HG03432 (cell line): ENCODE measurements around the gene LMF1.
"Not testable (repeated sequence)": the region's sequence is repeated elsewhere in the genome, so short reads cannot be mapped to it uniquely, and the experiment has no call there.

Experiments
- ATAC-seq: cut with Tn5 transposase; IDR thresholded peaks from one replicate; pipeline ENCODE4 v1.9.1; 2021; ENCODE audit warnings: mild to moderate bottlenecking, moderate library complexity; ENCODE audit not compliant: unreplicated experiment

The LMF1 gene

GRCh38 chr16:838741-839140 lies 132.0 kb downstream of the LMF1 start:
- ATAC-seq = no peak

- not testable (repeated sequence) for ATAC-seq
Measured at GRCh38 chr16:836822-837221, 134.0 kb downstream of the LMF1 start.

GRCh38 chr16:836221-836620 lies 134.6 kb downstream of the LMF1 start:
- no peak for ATAC-seq

GRCh38 chr16:835373-835772 lies 135.4 kb downstream of the LMF1 start:
- ATAC-seq = no peak

- no peak for ATAC-seq
Measured at GRCh38 chr16:833411-833810, 137.4 kb downstream of the LMF1 start.

GRCh38 chr16:832652-833336 lies 138.0 kb downstream of the LMF1 start:
- no peak for ATAC-seq

- no peak for ATAC-seq
Measured at GRCh38 chr16:831571-832413, 139.0 kb downstream of the LMF1 start.

GRCh38 chr16:830871-831570 lies 139.8 kb downstream of the LMF1 start:
- no peak for ATAC-seq

- ATAC-seq = no peak
Measured at GRCh38 chr16:830107-830870, 140.5 kb downstream of the LMF1 start.

GRCh38 chr16:828891-829290 lies 141.9 kb downstream of the LMF1 start:
- no peak for ATAC-seq

- no peak for ATAC-seq
Measured at GRCh38 chr16:827513-827912, 143.3 kb downstream of the LMF1 start.

- no peak for ATAC-seq
Measured at GRCh38 chr16:825341-826061, 145.3 kb downstream of the LMF1 start.

- no peak for ATAC-seq
Measured at GRCh38 chr16:824601-825000, 146.2 kb downstream of the LMF1 start.

GRCh38 chr16:824194-824593 lies 146.6 kb downstream of the LMF1 start:
- no peak for ATAC-seq

GRCh38 chr16:822909-823297 lies 147.9 kb downstream of the LMF1 start:
- ATAC-seq = no peak

- no peak for ATAC-seq
Measured at GRCh38 chr16:822174-822908, 148.4 kb downstream of the LMF1 start.

- ATAC-seq = no peak
Measured at GRCh38 chr16:821751-822150, 149.0 kb downstream of the LMF1 start.

GRCh38 chr16:820748-821147 lies 150.0 kb downstream of the LMF1 start:
- no peak for ATAC-seq

GRCh38 chr16:820044-820408 lies 150.8 kb downstream of the LMF1 start:
- not testable (repeated sequence) for ATAC-seq
